ENCODE results near the gene ZBTB38.

- TF ChIP-seq CTCF (IDR thresholded peaks at IDR 0.05; ENCODE audit: low read depth, low read length) (no peak), MAX (IDR thresholded peaks at IDR 0.05; ENCODE audit: low read depth, low read length) (no peak)
Observed at GRCh38 chr3:141378556-141378955, 10.3 kb downstream of the ZBTB38 start.

Measured in NB4 (cell line).